Fibroblast of the aortic adventitia (primary cell): ENCODE results near the gene TRPV4. TPM values are rescaled to one million over a fixed set of nuclear protein-coding genes. Genes with fewer than 3 reads are reported as not detected.

ENCODE experiments used
- DNase-seq: peaks from one replicate; pipeline ENCODE4 v3.0.0-alpha.2; 2010; ENCODE audit warnings: low read depth
- H3K4me3 ChIP-seq: 2 replicates; pipeline ENCODE4 v1.5.1; 2011; ENCODE audit warnings: low read depth, mild to moderate bottlenecking, control low read depth, low read length, moderate library complexity
- CTCF ChIP-seq: IDR thresholded peaks from 2 replicates; pipeline ENCODE4 v1.5.1; 2011; ENCODE audit warnings: mild to moderate bottlenecking, low read length, control low read depth, inconsistent platforms; ENCODE audit not compliant: insufficient read depth
- total RNA-seq: library from RNA; depleted of rRNA; stranded (reverse); fragments of >200 nt; gene quantifications from 2 replicates; pipeline ENCODE4 v1.2.3, GENCODE V29; 2012; ENCODE audit warnings: low replicate concordance

The TRPV4 gene
- total RNA-seq, 1 donor: 2.1 TPM

DNA sequence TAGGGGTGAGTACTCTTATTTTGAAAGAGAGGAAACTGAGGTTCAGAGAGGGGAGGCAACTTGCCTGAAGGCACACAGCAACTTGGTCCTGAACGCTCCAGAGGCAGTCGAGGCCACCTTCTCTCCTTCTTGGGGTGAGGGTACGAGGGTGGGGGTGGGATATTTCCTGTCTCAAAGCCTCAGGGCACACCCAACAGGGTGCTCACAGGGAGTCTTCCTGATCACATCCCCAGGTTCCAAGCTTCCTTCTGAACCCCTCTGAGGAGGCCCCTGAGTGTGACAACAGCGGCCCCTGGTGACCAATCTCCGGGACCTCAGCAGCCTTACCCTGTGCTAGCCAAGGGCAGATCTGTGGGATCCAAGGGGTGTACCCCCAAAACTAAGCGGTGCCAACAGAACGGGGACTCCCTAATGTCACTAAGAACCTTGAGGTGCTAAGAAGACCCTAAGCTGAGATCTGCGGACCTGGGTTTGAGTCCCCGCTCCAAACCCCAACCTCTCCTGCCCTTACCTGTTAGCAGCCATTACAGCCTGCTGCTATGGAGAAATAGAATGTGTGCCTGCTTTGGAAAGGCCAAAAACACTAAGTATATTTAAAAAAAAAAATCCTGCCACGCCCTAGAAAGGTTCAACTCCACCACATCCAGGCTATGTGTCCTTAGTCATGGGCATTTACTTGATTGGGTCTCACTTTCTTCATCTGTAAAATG lies 57.9 kb downstream of the TRPV4 start:
- TF ChIP-seq CTCF: peak; percentile 95
- no peak overlapping the region for H3K4me3 ChIP-seq
- DNase-seq: peak; percentile 70

GRCh38 chr12:109773384-109774011 lies 59.7 kb downstream of the TRPV4 start:
- TF ChIP-seq CTCF: no peak
- DNase-seq: no peak
- H3K4me3 ChIP-seq: no peak overlapping the region

GRCh38 chr12:109772622-109773321 lies 60.4 kb downstream of the TRPV4 start:
- no peak for TF ChIP-seq CTCF
- no peak for DNase-seq
- no peak overlapping the region for H3K4me3 ChIP-seq

GRCh38 chr12:109771746-109772621 lies 61.2 kb downstream of the TRPV4 start:
- no peak for TF ChIP-seq CTCF
- DNase-seq: no peak
- H3K4me3 ChIP-seq: no peak overlapping the region

DNA sequence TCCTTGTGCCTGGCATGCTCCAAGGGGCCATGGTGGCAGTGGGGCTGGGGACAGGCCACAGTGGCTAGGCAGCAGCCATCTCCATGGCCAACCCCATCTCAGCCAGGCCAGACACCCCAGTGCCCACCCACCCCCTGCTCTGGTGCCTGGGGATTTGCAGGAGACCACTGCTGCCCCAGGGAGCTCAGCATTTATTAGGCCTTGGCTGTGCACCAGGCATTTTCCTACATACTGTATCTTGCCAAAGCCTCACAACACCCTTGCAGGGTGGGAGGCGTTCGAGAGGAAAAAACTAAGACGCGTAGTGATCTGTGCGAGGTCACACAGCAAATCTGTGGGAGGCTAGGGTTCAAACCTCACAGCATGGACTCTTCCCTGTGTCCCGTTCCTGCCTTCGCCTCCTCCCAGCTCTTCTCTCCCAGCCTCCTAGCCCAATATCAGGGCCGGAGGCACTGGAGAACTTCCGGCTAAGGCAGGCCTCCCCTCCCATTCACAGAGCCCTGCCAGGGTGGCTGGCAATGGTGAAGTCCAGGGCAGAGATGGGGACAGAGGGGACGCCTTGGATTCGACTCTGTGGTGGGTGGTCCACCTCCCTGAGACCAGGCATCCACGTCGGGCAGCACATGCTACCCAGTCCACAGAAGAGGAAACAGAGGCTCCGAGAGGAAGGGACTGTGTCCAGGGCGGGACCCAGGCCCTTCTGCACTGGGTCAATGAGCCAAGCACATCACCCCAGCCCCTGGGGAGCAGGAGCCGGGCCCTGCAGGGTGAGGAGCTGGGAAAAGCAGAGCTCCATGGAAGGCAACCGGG lies 62.1 kb downstream of the TRPV4 start:
- TF ChIP-seq CTCF: no peak
- no peak overlapping the region for H3K4me3 ChIP-seq
- DNase-seq: no peak
